ENCODE data around the gene PHKA1. TPM values are rescaled to one million over a fixed set of nuclear protein-coding genes. Genes with fewer than 3 reads are reported as not detected.
A peak's percentile ranks its signal among the peaks of the same experiment; 100 is the strongest.
"Not testable (repeated sequence)": the region's sequence is repeated elsewhere in the genome, so short reads cannot be mapped to it uniquely, and the experiment has no call there.

PHKA1 gene
- under 1 TPM; 0.13 to 0.24 (median 0.16) TPM for total RNA-seq
- total RNA-seq (2013), result 0.07 TPM

DNA sequence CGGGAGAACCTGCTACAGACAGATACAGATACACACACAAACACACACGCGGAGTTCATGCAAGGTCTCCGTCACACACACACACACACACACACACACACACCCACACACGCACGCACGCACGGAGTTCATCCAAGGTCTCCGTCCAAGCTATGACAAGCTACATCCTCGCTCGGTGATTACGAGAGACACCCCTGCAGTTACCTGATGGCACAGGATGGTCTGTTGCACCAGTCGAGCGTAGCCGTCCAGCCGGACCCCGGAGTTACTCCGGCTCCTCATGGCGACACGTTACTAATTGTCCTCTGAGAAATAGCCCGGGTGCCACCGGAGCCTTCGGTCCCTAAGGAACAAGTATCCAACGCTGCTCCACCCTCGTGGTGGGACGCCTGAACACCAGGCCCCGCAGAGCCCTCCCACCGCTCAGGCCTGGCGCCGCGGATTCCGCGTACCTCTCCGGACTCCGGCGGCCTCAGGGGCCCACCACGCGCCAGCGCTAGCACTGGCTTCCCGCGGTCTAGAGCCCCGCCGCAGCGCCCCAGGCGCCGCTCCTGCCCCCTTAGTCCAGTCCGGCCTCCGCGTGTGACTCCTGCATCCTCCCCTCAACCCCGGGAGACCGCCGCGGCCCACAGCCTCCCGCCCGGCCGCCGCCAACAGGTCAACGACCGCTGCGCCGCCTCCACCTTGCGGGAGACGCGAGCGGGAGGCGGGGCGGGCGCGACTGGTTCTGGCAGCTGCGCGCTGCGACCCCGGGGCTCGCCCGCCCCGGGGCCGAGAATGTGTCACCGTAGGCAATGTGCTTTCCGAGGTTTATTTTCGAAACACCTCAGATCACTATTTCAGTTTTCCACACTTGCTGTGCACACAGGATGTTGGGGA is at the start of gene PHKA1:
Gene PHKA1, minus strand, starts transcription at position 708 of the 879 bp plus-strand sequence. Its CDS starts 426 bp downstream, at position 282.
- H3K9me3 ChIP-seq (ENCODE audit: control insufficient read depth, insufficient read depth, low read length); intact Hi-C loops (cut with micrococcal nuclease); H3K4me1 Mint-ChIP-seq; H3K4me3 ChIP-seq (ENCODE audit: low read length); H3K36me3 Mint-ChIP-seq; H3K4me1 ChIP-seq (ENCODE audit: control insufficient read depth, insufficient read depth, low read length); H3K9me3 Mint-ChIP-seq; H3K36me3 ChIP-seq (ENCODE audit: control insufficient read depth, insufficient read depth, low read length); H3K27ac Mint-ChIP-seq; H3K27ac ChIP-seq (ENCODE audit: low read length); H3K27me3 ChIP-seq (ENCODE audit: control insufficient read depth, insufficient read depth, low read length): not testable (repeated sequence)
- DNase-seq (peak in 1 of 2 donors; percentile 32), ATAC-seq (peak in 1 of 3 donors; percentile 55)
- peaks cover 2 to 30% of the 10 kb centered on the region in 2 donors for H3K27me3 Mint-ChIP-seq (ENCODE audit: low read depth in 2 of 2)
- H3K4me3 Mint-ChIP-seq, result peak within 1 kb of the TSS; percentile 78
- 5% methylated on average over 68 of the region's 80 CpGs for WGBS (ENCODE audit: insufficient coverage)

DNA sequence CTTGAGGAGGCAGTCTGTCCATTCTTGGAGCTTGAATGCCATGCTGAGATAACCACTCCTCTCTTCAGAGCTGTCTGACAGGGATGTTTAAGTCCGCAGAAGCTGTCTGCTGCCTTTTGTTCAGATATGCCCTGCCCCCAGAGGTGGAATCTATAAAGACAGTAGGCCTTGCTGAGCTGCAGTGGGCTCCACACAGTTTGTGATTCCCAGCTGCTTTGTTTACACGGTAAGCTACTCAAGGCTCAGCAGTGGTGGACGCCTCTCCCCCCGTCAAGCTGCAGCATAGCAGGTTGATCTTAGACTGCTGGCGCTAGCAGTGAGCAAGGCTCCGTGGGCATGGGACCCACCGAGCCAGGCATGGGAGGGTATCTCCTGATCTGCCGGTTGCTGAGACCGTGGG is 46.3 kb upstream of the PHKA1 start:
- H3K9me3 ChIP-seq (ENCODE audit: control insufficient read depth, insufficient read depth, low read length); ATAC-seq; H3K36me3 ChIP-seq (ENCODE audit: control insufficient read depth, insufficient read depth, low read length); H3K27me3 ChIP-seq (ENCODE audit: control insufficient read depth, insufficient read depth, low read length); H3K9me3 Mint-ChIP-seq; DNase-seq; H3K4me1 ChIP-seq (ENCODE audit: control insufficient read depth, insufficient read depth, low read length); H3K4me1 Mint-ChIP-seq; H3K4me3 Mint-ChIP-seq; intact Hi-C loops (cut with micrococcal nuclease); H3K27ac ChIP-seq (ENCODE audit: low read length); H3K27ac Mint-ChIP-seq; H3K4me3 ChIP-seq (ENCODE audit: low read length); H3K27me3 Mint-ChIP-seq (ENCODE audit: low read depth in 2 of 2); H3K36me3 Mint-ChIP-seq: not testable (repeated sequence)
- WGBS (ENCODE audit: insufficient coverage), result no CpG with 5 or more reads among the region's 9 CpGs

GRCh38 chrX:72748545-72748944 is 34.4 kb upstream of the PHKA1 start:
- H3K4me3 ChIP-seq (ENCODE audit: low read length); H3K4me1 ChIP-seq (ENCODE audit: control insufficient read depth, insufficient read depth, low read length); H3K27ac ChIP-seq (ENCODE audit: low read length); intact Hi-C loops (cut with micrococcal nuclease); H3K9me3 Mint-ChIP-seq; H3K4me3 Mint-ChIP-seq; ATAC-seq; H3K27me3 Mint-ChIP-seq (ENCODE audit: low read depth in 2 of 2); H3K4me1 Mint-ChIP-seq; DNase-seq; H3K9me3 ChIP-seq (ENCODE audit: control insufficient read depth, insufficient read depth, low read length); H3K27me3 ChIP-seq (ENCODE audit: control insufficient read depth, insufficient read depth, low read length); H3K36me3 ChIP-seq (ENCODE audit: control insufficient read depth, insufficient read depth, low read length); H3K27ac Mint-ChIP-seq; H3K36me3 Mint-ChIP-seq: not testable (repeated sequence)
- no CpG with 5 or more reads among the region's 3 CpGs for WGBS (ENCODE audit: insufficient coverage)

- H3K27me3 Mint-ChIP-seq (ENCODE audit: low read depth in 2 of 2), result peaks cover 0 to 13% of the 10 kb centered on the region in 2 donors
- H3K4me3 ChIP-seq (ENCODE audit: low read length); H3K36me3 ChIP-seq (ENCODE audit: control insufficient read depth, insufficient read depth, low read length); H3K27ac ChIP-seq (ENCODE audit: low read length); H3K27me3 ChIP-seq (ENCODE audit: control insufficient read depth, insufficient read depth, low read length); H3K4me3 Mint-ChIP-seq; H3K4me1 Mint-ChIP-seq; DNase-seq; H3K9me3 ChIP-seq (ENCODE audit: control insufficient read depth, insufficient read depth, low read length); H3K36me3 Mint-ChIP-seq; H3K4me1 ChIP-seq (ENCODE audit: control insufficient read depth, insufficient read depth, low read length); H3K9me3 Mint-ChIP-seq; intact Hi-C loops (cut with micrococcal nuclease); H3K27ac Mint-ChIP-seq; ATAC-seq: not testable (repeated sequence)
- no CpG with 5 or more reads among the region's 7 CpGs for WGBS (ENCODE audit: insufficient coverage)
Measured at GRCh38 chrX:72745546-72745945, 31.4 kb upstream of the PHKA1 start.

DNA sequence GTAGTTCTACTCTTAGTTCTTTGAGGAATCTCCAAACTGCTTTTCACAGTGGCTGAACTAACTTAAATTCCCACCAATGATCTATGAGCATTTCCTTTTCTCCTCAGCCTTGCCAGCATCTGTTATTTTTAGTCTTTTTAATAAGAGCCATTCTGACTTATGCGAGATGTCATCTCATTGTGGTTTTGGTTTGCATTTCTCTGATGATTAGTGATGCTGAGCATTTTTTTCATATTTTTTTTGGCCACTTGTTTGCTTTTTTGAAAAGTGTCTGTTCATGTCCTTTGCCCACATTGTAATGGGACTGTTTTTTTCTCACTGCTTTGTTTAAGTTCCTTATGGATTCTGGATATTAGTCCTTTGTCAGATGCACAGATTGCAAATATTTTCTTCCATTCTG is 21.5 kb upstream of the PHKA1 start:
- Mint-ChIP-seq H3K36me3 (no peaks in the 10 kb centered on the region), H3K4me1 (no peaks in the 10 kb centered on the region), H3K9me3 (no peaks in the 10 kb centered on the region), H3K27me3 (ENCODE audit: low read depth in 2 of 2) (peaks cover 26 to 54% of the 10 kb centered on the region in 2 donors), H3K4me3 (no peak overlapping the region), H3K27ac (no peak overlapping the region)
- TF ChIP-seq CTCF (IDR thresholded peaks at IDR 0.05), result no peak
- Histone ChIP-seq H3K9me3 (ENCODE audit: control insufficient read depth, insufficient read depth, low read length) (no peaks in the 10 kb centered on the region), H3K4me3 (ENCODE audit: low read length) (no peak overlapping the region), H3K4me1 (ENCODE audit: control insufficient read depth, insufficient read depth, low read length) (no peaks in the 10 kb centered on the region), H3K27me3 (ENCODE audit: control insufficient read depth, insufficient read depth, low read length) (no peaks in the 10 kb centered on the region), H3K27ac (ENCODE audit: low read length) (no peak overlapping the region), H3K36me3 (ENCODE audit: control insufficient read depth, insufficient read depth, low read length) (no peaks in the 10 kb centered on the region)
- ATAC-seq (no peak), DNase-seq (no peak)
- intact Hi-C loops (cut with micrococcal nuclease), result no loop called here
- 50% methylated on average over 1 of the region's 1 CpG for WGBS (ENCODE audit: insufficient coverage)

DNA sequence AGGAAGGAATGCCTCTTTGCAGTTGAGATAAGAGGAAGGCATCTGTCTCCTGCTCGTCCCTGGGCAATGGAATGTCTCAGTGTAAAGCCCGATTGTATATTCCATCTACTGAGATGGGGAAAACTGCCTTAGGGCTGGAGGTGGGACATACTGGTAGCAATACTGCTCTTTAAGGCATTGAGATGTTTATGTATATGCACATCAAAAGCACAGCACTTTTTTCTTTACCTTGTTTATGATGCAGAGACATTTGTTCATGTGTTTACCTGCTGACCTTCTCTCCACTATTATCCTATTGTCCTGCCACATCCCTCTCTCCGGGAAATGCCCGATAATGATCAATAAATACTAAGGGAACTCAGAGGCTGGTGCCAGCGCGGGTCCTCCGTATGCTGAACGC is 19.5 kb upstream of the PHKA1 start:
- H3K36me3 ChIP-seq (ENCODE audit: control insufficient read depth, insufficient read depth, low read length); H3K27ac Mint-ChIP-seq; H3K9me3 Mint-ChIP-seq; H3K4me3 ChIP-seq (ENCODE audit: low read length); ATAC-seq; H3K4me3 Mint-ChIP-seq; H3K36me3 Mint-ChIP-seq; H3K9me3 ChIP-seq (ENCODE audit: control insufficient read depth, insufficient read depth, low read length); intact Hi-C loops (cut with micrococcal nuclease); H3K4me1 Mint-ChIP-seq; H3K27me3 ChIP-seq (ENCODE audit: control insufficient read depth, insufficient read depth, low read length); H3K27ac ChIP-seq (ENCODE audit: low read length); DNase-seq; H3K4me1 ChIP-seq (ENCODE audit: control insufficient read depth, insufficient read depth, low read length): not testable (repeated sequence)
- 67% methylated on average over 8 of the region's 8 CpGs for WGBS (ENCODE audit: insufficient coverage)
- peaks cover 26 to 51% of the 10 kb centered on the region in 2 donors for H3K27me3 Mint-ChIP-seq (ENCODE audit: low read depth in 2 of 2)

All from natural killer cell (primary cell).